CD4-positive, alpha-beta memory T cell (primary cell): ENCODE measurements around the gene ALDH3B2. TPM values are rescaled to one million over a fixed set of nuclear protein-coding genes. Genes with fewer than 3 reads are reported as not detected.

Experiments used
- CTCF ChIA-PET: fragments of 350-600 bp; sonication (Branson Sonifier 250); formaldehyde crosslinking; loops from one replicate; lab custom pipeline; 2021; ENCODE audit warnings: inconsistent platforms; ENCODE audit not compliant: partially characterized antibody; lab: Charles Lee
- POLR2A ChIA-PET: fragments of 350-600 bp; sonication (Branson Sonifier 250); formaldehyde crosslinking; loops from one replicate; lab custom pipeline; 2021; ENCODE audit not compliant: partially characterized antibody; lab: Charles Lee
- DNase-seq, 5 donors: peaks; one replicate each; pipeline versions ENCODE4 v3.0.0 to v3.0.0-alpha.2; 2020 to 2022; ENCODE audit warnings: mixed read lengths in 1 of 5
- H3K27ac ChIP-seq: one replicate; pipeline ENCODE4 v1.7.0; 2013; ENCODE audit warnings: low read depth, low read length
- H3K27me3 ChIP-seq: 2 replicates; pipeline ENCODE4 v1.7.0; 2013; ENCODE audit warnings: mild to moderate bottlenecking, low read length, moderate library complexity; ENCODE audit not compliant: insufficient read depth
- H3K36me3 ChIP-seq: 2 replicates; pipeline ENCODE4 v1.7.0; 2013; ENCODE audit warnings: mild to moderate bottlenecking, low read length, moderate library complexity; ENCODE audit not compliant: insufficient read depth
- H3K4me1 ChIP-seq: 2 replicates; pipeline ENCODE4 v1.7.0; 2013; ENCODE audit warnings: mild to moderate bottlenecking, low read length, moderate library complexity; ENCODE audit not compliant: insufficient read depth
- H3K4me3 ChIP-seq, 2 donors: one replicate each; pipeline ENCODE4 v1.7.0; 2013; ENCODE audit warnings: low read length in 2 of 2, mild to moderate bottlenecking in 1 of 2
- H3K9me3 ChIP-seq, 2 donors: one replicate each; pipeline ENCODE4 v1.7.0; 2013; ENCODE audit warnings: low read length in 2 of 2, control low read depth in 1 of 2; ENCODE audit not compliant: control insufficient read depth in 1 of 2
- H3K27ac Mint-ChIP-seq, 7 donors: one replicate each; pipeline ENCODE4 v1.8.0; 2020 to 2021; ENCODE audit warnings: mixed read lengths in 7 of 7, mild to moderate bottlenecking in 6 of 7, inconsistent platforms in 3 of 7, moderate library complexity in 3 of 7
- H3K27me3 Mint-ChIP-seq, 2 donors: one replicate each; pipeline ENCODE4 v1.8.0; 2020 to 2021; ENCODE audit warnings: mixed read lengths in 2 of 2
- H3K36me3 Mint-ChIP-seq, 2 donors: one replicate each; pipeline ENCODE4 v1.8.0; 2020 to 2021; ENCODE audit warnings: mixed read lengths in 2 of 2, inconsistent platforms in 1 of 2, mild to moderate bottlenecking in 1 of 2
- H3K4me1 Mint-ChIP-seq, 4 donors: one replicate each; pipeline ENCODE4 v1.8.0; 2020 to 2021; ENCODE audit warnings: mixed read lengths in 4 of 4, mild to moderate bottlenecking in 1 of 4
- H3K4me3 Mint-ChIP-seq, 8 donors: one replicate each; pipeline ENCODE4 v1.8.0; 2020 to 2021; ENCODE audit warnings: mixed read lengths in 8 of 8, mild to moderate bottlenecking in 7 of 8, moderate library complexity in 6 of 8, inconsistent platforms in 3 of 8
- H3K9me3 Mint-ChIP-seq, 8 donors: one replicate each; pipeline ENCODE4 v1.8.0; 2020 to 2021; ENCODE audit warnings: mixed read lengths in 8 of 8, mild to moderate bottlenecking in 5 of 8, inconsistent platforms in 3 of 8, moderate library complexity in 1 of 8
- intact Hi-C: fragments of 100-400 bp; cut with micrococcal nuclease; formaldehyde crosslinking; loops from one replicate; pipeline ENCODE4 v1.15.1; 2023
- polyA plus RNA-seq, 2 donors: library from polyadenylated mRNA; unstranded; fragments of 300-500 nt; fragmentation: Illumina TruSeq; gene quantifications; one replicate each; pipeline ENCODE4 v1.2.3, GENCODE V29; 2021
- total RNA-seq, 2 experiments: library from RNA; stranded (reverse); gene quantifications; one replicate each; pipeline ENCODE4 v1.2.3, GENCODE V29; 2021

The ALDH3B2 gene
- total and polyA plus RNA-seq, 4 experiments from 2014 or later, result not detected

- no peaks in the 10 kb centered on the region for H3K36me3 Mint-ChIP-seq
- H3K27ac Mint-ChIP-seq, result peak overlapping the region in 2 of 7 donors; percentile 73
- H3K4me1 Mint-ChIP-seq, result peaks cover 3 to 11% (median 6%) of the 10 kb centered on the region in 4 donors
- ChIA-PET POLR2A (no interaction called here), CTCF (interaction anchor here (0.7 kb wide), 1 partner anchor 26 kb away, joined by 3 read pairs; no protein-coding TSS in a partner anchor)
- DNase-seq, result no peak
- H3K9me3 Mint-ChIP-seq, result no peaks in the 10 kb centered on the region
- H3K4me3 Mint-ChIP-seq, result peak overlapping the region in 2 of 8 donors; percentile 12 to 65
- intact Hi-C loops, result no loop called here
- Histone ChIP-seq H3K4me3 (no peak overlapping the region), H3K4me1 (peaks cover 14% of the 10 kb centered on the region), H3K27ac (no peak overlapping the region), H3K9me3 (no peaks in the 10 kb centered on the region), H3K36me3 (no peaks in the 10 kb centered on the region), H3K27me3 (no peaks in the 10 kb centered on the region)
- no peaks in the 10 kb centered on the region for H3K27me3 Mint-ChIP-seq
Measured at GRCh38 chr11:67632982-67633755, 41.3 kb downstream of the ALDH3B2 start.

- no peak overlapping the region for H3K4me3 ChIP-seq
- no peak overlapping the region for H3K27ac ChIP-seq
- H3K36me3 Mint-ChIP-seq, result no peaks in the 10 kb centered on the region
- intact Hi-C loops, result no loop called here
- H3K27ac Mint-ChIP-seq, result peak overlapping the region in 5 of 7 donors; percentile 57 to 82 (median 73)
- no peaks in the 10 kb centered on the region for H3K27me3 Mint-ChIP-seq
- peak overlapping the region in 6 of 8 donors; percentile 5 to 79 (median 62) for H3K4me3 Mint-ChIP-seq
- H3K9me3 Mint-ChIP-seq, result no peaks in the 10 kb centered on the region
- ChIA-PET POLR2A (interaction anchor here (1.0 kb wide), 1 partner anchor 18 kb away, joined by 4 read pairs; the partner anchor contains the start of gene ACY3), CTCF (interaction anchor here (0.7 to 6.3 kb wide), 2 partner anchors 26 to 27 kb away, joined by 3 to 67 read pairs; no protein-coding TSS in a partner anchor)
- H3K4me1 ChIP-seq, result peaks cover 14% of the 10 kb centered on the region
- peaks cover 3 to 11% (median 6%) of the 10 kb centered on the region in 4 donors for H3K4me1 Mint-ChIP-seq
- H3K27me3 ChIP-seq, result no peaks in the 10 kb centered on the region
- H3K9me3 ChIP-seq, result no peaks in the 10 kb centered on the region
- DNase-seq, result no peak
- no peaks in the 10 kb centered on the region for H3K36me3 ChIP-seq
Measured at GRCh38 chr11:67632175-67632981, 42.0 kb downstream of the ALDH3B2 start.

- Mint-ChIP-seq H3K27ac (peak overlapping the region in 4 of 7 donors; percentile 66 to 82 (median 77)), H3K4me1 (peaks cover 3 to 11% (median 6%) of the 10 kb centered on the region in 4 donors), H3K9me3 (no peaks in the 10 kb centered on the region), H3K36me3 (no peaks in the 10 kb centered on the region), H3K27me3 (no peaks in the 10 kb centered on the region), H3K4me3 (peak overlapping the region; percentile 5 to 79 (median 56))
- CTCF ChIA-PET, result interaction anchor here (6.3 kb wide), 1 partner anchor 27 kb away, joined by 67 read pairs; no protein-coding TSS in a partner anchor
- Histone ChIP-seq H3K36me3 (no peaks in the 10 kb centered on the region), H3K9me3 (no peaks in the 10 kb centered on the region), H3K4me3 (no peak overlapping the region), H3K27me3 (no peaks in the 10 kb centered on the region), H3K27ac (no peak overlapping the region), H3K4me1 (peaks cover 14% of the 10 kb centered on the region)
- no peak for DNase-seq
- intact Hi-C loops, result loop anchor here (2.0 kb wide), 1 partner anchor 173 kb away; no protein-coding TSS in a partner anchor
- POLR2A ChIA-PET, result interaction anchor here (1.0 to 3.3 kb wide), 2 partner anchors 17 to 19 kb away, joined by 4 to 44 read pairs; partner anchors contain the start of gene ACY3
Measured at GRCh38 chr11:67631853-67632174, 42.6 kb downstream of the ALDH3B2 start.

GRCh38 chr11:67631411-67631810 is 43.0 kb downstream of the ALDH3B2 start:
- Mint-ChIP-seq H3K4me3 (peak overlapping the region; percentile 28 to 91 (median 88)), H3K27ac (peak overlapping the region in 5 of 7 donors; percentile 46 to 95 (median 76)), H3K27me3 (no peaks in the 10 kb centered on the region), H3K9me3 (no peaks in the 10 kb centered on the region), H3K36me3 (no peaks in the 10 kb centered on the region), H3K4me1 (peaks cover 3 to 11% (median 6%) of the 10 kb centered on the region in 4 donors)
- intact Hi-C loops, result loop anchor here (2.0 kb wide), 1 partner anchor 173 kb away; no protein-coding TSS in a partner anchor
- H3K9me3 ChIP-seq, result no peaks in the 10 kb centered on the region
- ChIA-PET CTCF (interaction anchor here (6.3 kb wide), 1 partner anchor 27 kb away, joined by 67 read pairs; no protein-coding TSS in a partner anchor), POLR2A (interaction anchor here (0.6 to 3.3 kb wide), 5 partner anchors 17 to 392 kb away, joined by 3 to 44 read pairs (median 6); partner anchors contain the start of gene ACY3)
- no peaks in the 10 kb centered on the region for H3K36me3 ChIP-seq
- DNase-seq, result no peak
- H3K27ac ChIP-seq, result peak overlapping the region; percentile 81
- H3K4me1 ChIP-seq, result peaks cover 14% of the 10 kb centered on the region
- H3K27me3 ChIP-seq, result no peaks in the 10 kb centered on the region
- no peak overlapping the region for H3K4me3 ChIP-seq

GRCh38 chr11:67630943-67631331 is 43.5 kb downstream of the ALDH3B2 start:
- Mint-ChIP-seq H3K27me3 (no peaks in the 10 kb centered on the region), H3K4me3 (peak overlapping the region; percentile 78 to 91 (median 89)), H3K36me3 (no peaks in the 10 kb centered on the region), H3K4me1 (peaks cover 3 to 11% (median 6%) of the 10 kb centered on the region in 4 donors), H3K9me3 (peaks cover 0 to 2% (median 0%) of the 10 kb centered on the region in 8 donors), H3K27ac (peak overlapping the region; percentile 61 to 96 (median 92))
- intact Hi-C loops, result loop anchor here (1.0 to 2.0 kb wide), 2 partner anchors 174 to 278 kb away; partner anchors contain the start of gene POLD4
- Histone ChIP-seq H3K27me3 (no peaks in the 10 kb centered on the region), H3K4me1 (peaks cover 14% of the 10 kb centered on the region), H3K9me3 (no peaks in the 10 kb centered on the region), H3K4me3 (peak overlapping the region; percentile 3 to 84), H3K36me3 (no peaks in the 10 kb centered on the region), H3K27ac (peak overlapping the region; percentile 81)
- peak in 1 of 5 donors; percentile 22 for DNase-seq
- CTCF ChIA-PET, result interaction anchor here (1.5 to 6.3 kb wide), 5 partner anchors 16 to 31 kb away, joined by 7 to 67 read pairs (median 12); partner anchors contain the start of gene ACY3
- POLR2A ChIA-PET, result interaction anchor here (0.6 to 3.3 kb wide), 7 partner anchors 15 to 391 kb away, joined by 3 to 44 read pairs (median 26); partner anchors contain the start of genes ACY3 and POLD4

- intact Hi-C loops, result loop anchor here (1.0 to 2.0 kb wide), 2 partner anchors 174 to 277 kb away; partner anchors contain the start of gene POLD4
- Histone ChIP-seq H3K27me3 (no peaks in the 10 kb centered on the region), H3K27ac (peak overlapping the region; percentile 81), H3K36me3 (no peaks in the 10 kb centered on the region), H3K4me3 (peak overlapping the region; percentile 3 to 84), H3K9me3 (no peaks in the 10 kb centered on the region), H3K4me1 (peaks cover 14% of the 10 kb centered on the region)
- Mint-ChIP-seq H3K9me3 (peaks cover 0 to 2% (median 0%) of the 10 kb centered on the region in 8 donors), H3K36me3 (no peaks in the 10 kb centered on the region), H3K4me1 (peaks cover 3 to 11% (median 7%) of the 10 kb centered on the region in 4 donors), H3K4me3 (peak overlapping the region; percentile 84 to 91 (median 89)), H3K27me3 (no peaks in the 10 kb centered on the region), H3K27ac (peak overlapping the region; percentile 76 to 96 (median 93))
- DNase-seq, result peak; percentile 89 to 92 (median 90)
- CTCF ChIA-PET, result interaction anchor here (0.7 to 6.3 kb wide), 14 partner anchors 13 to 284 kb away, joined by 3 to 67 read pairs (median 6); partner anchors contain the start of genes ACY3, GSTP1 and TBC1D10C
- POLR2A ChIA-PET, result interaction anchor here (1.6 to 3.3 kb wide), 8 partner anchors 16 to 391 kb away, joined by 5 to 44 read pairs (median 18); partner anchors contain the start of genes ACY3, GSTP1, POLD4 and PPP1CA
Measured at GRCh38 chr11:67630228-67630942, 44.0 kb downstream of the ALDH3B2 start.
